ENCODE measurements around the gene CMKLR1.

CMKLR1 gene

GRCh38 chr12:108328420-108328819 lies 10.7 kb downstream of the CMKLR1 start:
- no peaks in the 10 kb centered on the region for H3K4me1 ChIP-seq (ENCODE audit: insufficient read depth, low read length, severe bottlenecking)
- H3K27me3 ChIP-seq (ENCODE audit: insufficient read depth, low read length) = no peaks in the 10 kb centered on the region
- no peak overlapping the region for H3K9ac ChIP-seq (ENCODE audit: low read length)
- no peaks in the 10 kb centered on the region for H4K20me1 ChIP-seq (ENCODE audit: insufficient read depth, low read length)
- no peaks in the 10 kb centered on the region for H3K79me2 ChIP-seq (ENCODE audit: insufficient read depth, low read length)
- H3K27ac ChIP-seq (ENCODE audit: low read depth, low read length, poor library complexity, severe bottlenecking) = no peak overlapping the region
- H3K9me3 ChIP-seq (ENCODE audit: low read length) = no peaks in the 10 kb centered on the region
- H2AFZ ChIP-seq (ENCODE audit: low read length) = no peak overlapping the region
- H3K4me3 ChIP-seq (ENCODE audit: low read depth, low read length, poor library complexity, severe bottlenecking) = no peak overlapping the region
- TF ChIP-seq EZH2 (IDR thresholded peaks at IDR 0.05; ENCODE audit: borderline replicate concordance, low read length) = no peak
- TF ChIP-seq CTCF (IDR thresholded peaks at IDR 0.05; ENCODE audit: low read length) = no peak
- no peaks in the 10 kb centered on the region for H3F3A ChIP-seq (ENCODE audit: insufficient read depth, low read length)
- H3K36me3 ChIP-seq (ENCODE audit: insufficient read depth, low read length) = no peaks in the 10 kb centered on the region
- no peaks in the 10 kb centered on the region for H3K9me2 ChIP-seq (ENCODE audit: low read depth, low read length)
- H3K4me2 ChIP-seq (ENCODE audit: low read length) = no peak overlapping the region

DNA sequence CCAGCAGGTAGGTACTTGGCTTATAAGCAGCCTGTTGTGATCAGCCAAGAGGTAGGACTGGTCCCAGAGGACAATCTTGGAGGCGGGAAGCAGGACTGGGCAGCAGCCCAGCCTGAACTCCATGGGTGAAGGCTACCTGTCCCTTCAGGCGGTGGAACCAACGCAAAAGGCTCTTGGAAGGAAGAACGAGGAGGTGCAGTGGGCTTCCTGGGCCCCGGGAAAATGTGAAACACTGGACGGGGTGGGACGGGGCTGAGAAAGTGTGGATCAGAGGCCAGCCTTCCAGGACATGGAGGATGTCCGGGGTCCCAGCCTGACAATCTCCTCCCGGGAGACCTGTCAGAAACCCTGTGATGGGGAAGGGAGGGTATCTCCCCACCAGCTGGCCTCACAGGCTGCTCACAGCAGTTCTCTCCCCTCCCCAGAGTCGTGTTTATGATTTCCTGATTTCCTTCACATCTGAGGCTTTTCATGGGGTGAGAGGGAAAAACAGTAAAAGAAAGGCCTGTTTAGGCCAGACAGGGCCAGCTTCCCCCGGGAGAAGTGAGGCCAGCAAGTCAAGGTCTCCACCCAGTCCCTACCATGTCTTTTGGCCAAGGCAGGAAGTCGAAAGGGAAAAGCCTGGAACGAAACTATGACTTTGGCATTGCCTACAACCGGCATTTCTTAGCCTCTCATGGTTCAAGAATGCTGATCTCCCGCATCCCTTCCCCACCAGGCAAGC lies 11.3 kb downstream of the CMKLR1 start:
- no peaks in the 10 kb centered on the region for H3K4me1 ChIP-seq (ENCODE audit: insufficient read depth, low read length, severe bottlenecking)
- no peak overlapping the region for H3K9ac ChIP-seq (ENCODE audit: low read length)
- no peaks in the 10 kb centered on the region for H3K9me2 ChIP-seq (ENCODE audit: low read depth, low read length)
- H3K9me3 ChIP-seq (ENCODE audit: low read length) = no peaks in the 10 kb centered on the region
- no peak overlapping the region for H3K4me2 ChIP-seq (ENCODE audit: low read length)
- H4K20me1 ChIP-seq (ENCODE audit: insufficient read depth, low read length) = no peaks in the 10 kb centered on the region
- TF ChIP-seq CTCF (IDR thresholded peaks at IDR 0.05; ENCODE audit: low read length) (no peak), EZH2 (IDR thresholded peaks at IDR 0.05; ENCODE audit: borderline replicate concordance, low read length) (no peak)
- H2AFZ ChIP-seq (ENCODE audit: low read length) = no peak overlapping the region
- no peak overlapping the region for H3K27ac ChIP-seq (ENCODE audit: low read depth, low read length, poor library complexity, severe bottlenecking)
- no peak overlapping the region for H3K4me3 ChIP-seq (ENCODE audit: low read depth, low read length, poor library complexity, severe bottlenecking)
- no peaks in the 10 kb centered on the region for H3K79me2 ChIP-seq (ENCODE audit: insufficient read depth, low read length)
- no peaks in the 10 kb centered on the region for H3F3A ChIP-seq (ENCODE audit: insufficient read depth, low read length)
- H3K36me3 ChIP-seq (ENCODE audit: insufficient read depth, low read length) = no peaks in the 10 kb centered on the region
- H3K27me3 ChIP-seq (ENCODE audit: insufficient read depth, low read length) = no peaks in the 10 kb centered on the region

DNA sequence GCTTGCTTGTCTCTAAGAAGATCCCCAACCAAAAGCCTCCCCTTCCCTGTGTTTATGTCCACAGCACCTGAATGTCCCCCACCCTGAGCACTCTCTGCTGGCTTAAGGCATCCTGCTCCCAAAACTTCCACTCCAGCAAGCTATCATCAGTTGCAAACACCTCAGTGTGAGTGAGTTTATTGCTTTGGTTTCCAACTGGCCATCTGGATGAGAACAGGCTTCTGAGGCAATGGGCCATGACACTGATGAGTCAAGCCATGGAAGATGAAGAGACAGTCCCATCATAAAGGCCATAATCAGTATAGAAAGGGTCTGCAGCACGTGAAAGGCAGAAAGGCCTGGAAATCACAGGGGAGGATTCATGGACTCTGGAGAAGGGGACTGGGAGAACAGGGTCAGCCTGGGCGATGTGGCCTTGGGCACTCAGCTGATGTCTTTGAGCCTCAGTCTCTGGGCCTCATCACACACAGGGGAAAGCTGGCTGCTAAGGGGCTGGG lies 12.8 kb downstream of the CMKLR1 start:
- Histone ChIP-seq H3K27ac (ENCODE audit: low read depth, low read length, poor library complexity, severe bottlenecking) (no peak overlapping the region), H3K4me2 (ENCODE audit: low read length) (no peak overlapping the region), H3K4me1 (ENCODE audit: insufficient read depth, low read length, severe bottlenecking) (no peaks in the 10 kb centered on the region), H3K36me3 (ENCODE audit: insufficient read depth, low read length) (no peaks in the 10 kb centered on the region), H4K20me1 (ENCODE audit: insufficient read depth, low read length) (no peaks in the 10 kb centered on the region), H3K9ac (ENCODE audit: low read length) (no peak overlapping the region), H2AFZ (ENCODE audit: low read length) (no peak overlapping the region), H3K9me2 (ENCODE audit: low read depth, low read length) (no peaks in the 10 kb centered on the region), H3K27me3 (ENCODE audit: insufficient read depth, low read length) (no peaks in the 10 kb centered on the region), H3F3A (ENCODE audit: insufficient read depth, low read length) (no peaks in the 10 kb centered on the region), H3K9me3 (ENCODE audit: low read length) (no peaks in the 10 kb centered on the region), H3K79me2 (ENCODE audit: insufficient read depth, low read length) (no peaks in the 10 kb centered on the region), H3K4me3 (ENCODE audit: low read depth, low read length, poor library complexity, severe bottlenecking) (no peak overlapping the region)
- no peak for TF ChIP-seq CTCF (IDR thresholded peaks at IDR 0.05; ENCODE audit: low read length)
- no peak for TF ChIP-seq EZH2 (IDR thresholded peaks at IDR 0.05; ENCODE audit: borderline replicate concordance, low read length)
